ENCODE data around the gene CACNG3.
"Not testable (repeated sequence)": the region's sequence is repeated elsewhere in the genome, so short reads cannot be mapped to it uniquely, and the experiment has no call there.

The CACNG3 gene

GRCh38 chr16:24294131-24294530, 38.0 kb downstream of the CACNG3 start:
- no peak overlapping the region for H3K4me3 ChIP-seq (ENCODE audit: low read depth, low read length)
- TF ChIP-seq CTCF (IDR thresholded peaks at IDR 0.05; ENCODE audit: low read depth, low read length): no peak

- TF ChIP-seq CTCF (IDR thresholded peaks at IDR 0.05; ENCODE audit: low read depth, low read length): no peak
- no peak overlapping the region for H3K4me3 ChIP-seq (ENCODE audit: low read depth, low read length)
Measured at GRCh38 chr16:24297375-24297774, 41.2 kb downstream of the CACNG3 start.

GRCh38 chr16:24298548-24299167, 42.5 kb downstream of the CACNG3 start:
- TF ChIP-seq CTCF (IDR thresholded peaks at IDR 0.05; ENCODE audit: low read depth, low read length): no peak
- H3K4me3 ChIP-seq (ENCODE audit: low read depth, low read length): no peak overlapping the region

GRCh38 chr16:24300750-24301149, 44.6 kb downstream of the CACNG3 start:
- not testable (repeated sequence) for H3K4me3 ChIP-seq (ENCODE audit: low read depth, low read length)

- no peak for TF ChIP-seq CTCF (IDR thresholded peaks at IDR 0.05; ENCODE audit: low read depth, low read length)
Measured at GRCh38 chr16:24302636-24303035, 46.5 kb downstream of the CACNG3 start.

GRCh38 chr16:24308200-24308599, 52.1 kb downstream of the CACNG3 start:
- no peak for TF ChIP-seq CTCF (IDR thresholded peaks at IDR 0.05; ENCODE audit: low read depth, low read length)
- no peak overlapping the region for H3K4me3 ChIP-seq (ENCODE audit: low read depth, low read length)

More at GRCh38 chr16:24302636-24303035, 46.5 kb downstream of the CACNG3 start:
- H3K4me3 ChIP-seq (ENCODE audit: low read depth, low read length): no peak overlapping the region

GRCh38 chr16:24309258-24310142, 53.4 kb downstream of the CACNG3 start:
- no peak for TF ChIP-seq CTCF (IDR thresholded peaks at IDR 0.05; ENCODE audit: low read depth, low read length)
- H3K4me3 ChIP-seq (ENCODE audit: low read depth, low read length): no peak overlapping the region
